SH-SY5Y (cell line): ENCODE data around the gene IFI16.

Experiments
- GATA2 ChIP-seq: IDR thresholded peaks from 2 replicates; pipeline ENCODE4 v1.6.1; 2011; ENCODE audit warnings: mild to moderate bottlenecking, low read depth, low read length
- GATA3 ChIP-seq: IDR thresholded peaks from 2 replicates; pipeline ENCODE4 v1.6.1; 2011; ENCODE audit warnings: low read depth, mild to moderate bottlenecking, low read length, moderate library complexity

DNA sequence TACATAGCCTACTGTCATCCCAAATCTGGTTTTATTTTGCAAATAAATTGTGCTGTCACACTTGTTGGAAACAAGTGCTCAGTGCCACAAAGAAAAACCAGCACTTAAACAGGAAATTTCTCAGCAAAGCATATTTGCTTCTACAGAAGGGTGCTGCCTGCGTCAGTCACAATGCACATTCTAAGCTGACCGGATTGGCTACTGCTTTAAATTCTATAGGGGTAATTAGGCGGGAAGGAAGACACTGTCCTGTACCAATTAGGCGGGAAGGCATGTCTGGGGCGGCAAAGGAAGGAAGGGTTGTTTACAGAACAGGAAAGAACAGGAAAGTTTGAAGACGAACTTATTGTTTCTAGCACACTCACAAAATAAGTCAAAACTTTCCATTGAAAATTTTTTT is 2.8 kb downstream of the IFI16 start:
- TF ChIP-seq GATA2 (no peak), GATA3 (no peak)
